Mucosa of rectum (tissue), 2 donors: Measurements from ENCODE around the gene C10orf105.

Source experiments
- H3K27ac ChIP-seq, 2 donors: one replicate each; pipeline ENCODE4 v1.7.0; 2013; ENCODE audit warnings: inconsistent platforms in 2 of 2, low read depth in 2 of 2, low read length in 2 of 2
- H3K27me3 ChIP-seq, 2 donors: one replicate each; pipeline ENCODE4 v1.7.0; 2013; ENCODE audit warnings: low read length in 2 of 2; ENCODE audit not compliant: control insufficient read depth in 2 of 2, insufficient read depth in 2 of 2
- H3K36me3 ChIP-seq, 2 donors: one replicate each; pipeline ENCODE4 v1.7.0; 2013; ENCODE audit warnings: low read length in 2 of 2; ENCODE audit not compliant: control insufficient read depth in 2 of 2, insufficient read depth in 2 of 2
- H3K4me1 ChIP-seq, 2 donors: one replicate each; pipeline ENCODE4 v1.7.0; 2013; ENCODE audit warnings: low read length in 2 of 2, mild to moderate bottlenecking in 1 of 2; ENCODE audit not compliant: control insufficient read depth in 2 of 2, insufficient read depth in 2 of 2
- H3K4me3 ChIP-seq, 2 donors: one replicate each; pipeline ENCODE4 v1.7.0; 2013; ENCODE audit warnings: low read length in 2 of 2
- H3K9ac ChIP-seq, 2 donors: one replicate each; pipeline ENCODE4 v1.7.0; 2013; ENCODE audit warnings: low read length in 2 of 2, low read depth in 1 of 2, mild to moderate bottlenecking in 1 of 2
- H3K9me3 ChIP-seq, 2 donors: one replicate each; pipeline ENCODE4 v1.7.0; 2013; ENCODE audit warnings: low read length in 2 of 2; ENCODE audit not compliant: control insufficient read depth in 2 of 2
- donor health status: healthy.
- donor health status: Normal muscosa, but diverticular disease.

The C10orf105 gene

DNA sequence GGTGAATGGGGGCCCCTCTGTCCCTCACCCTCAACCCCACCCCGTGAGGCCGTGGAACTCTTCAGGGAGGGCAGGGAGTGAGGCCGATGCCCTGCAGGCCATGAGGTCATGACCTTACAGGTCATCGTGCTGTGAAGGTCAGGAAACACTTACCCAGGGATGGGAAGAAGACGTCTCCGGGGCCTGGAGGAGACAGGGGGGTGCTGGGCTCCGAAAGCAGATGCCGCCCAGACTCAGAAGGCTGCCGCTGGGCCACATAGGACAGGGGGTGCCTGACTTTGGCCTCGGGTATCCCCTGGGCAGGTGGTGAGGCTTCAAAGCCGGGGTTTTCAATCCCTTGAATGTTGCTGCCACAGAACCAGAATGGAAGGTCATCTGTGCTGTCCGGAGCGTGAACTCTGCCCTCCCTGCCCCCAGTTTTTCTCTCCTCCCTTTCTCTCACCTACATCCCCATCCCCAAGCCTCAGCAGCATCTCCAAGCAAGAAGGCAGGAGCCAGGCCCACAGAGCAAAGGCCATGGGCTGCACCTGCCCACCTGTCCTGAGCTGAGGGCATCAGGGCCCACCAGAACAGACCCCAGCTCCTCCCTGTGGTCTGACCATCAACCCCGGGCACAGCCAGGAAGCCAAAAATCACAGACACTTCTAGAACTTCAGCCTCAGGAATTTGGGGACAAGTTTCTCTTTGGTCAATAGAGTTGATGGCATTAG is 32.1 kb upstream of the C10orf105 start:
- H3K9me3 ChIP-seq = no peaks in the 10 kb centered on the region
- no peak overlapping the region for H3K9ac ChIP-seq
- H3K27ac ChIP-seq = peak overlapping the region in 1 of 2 donors; percentile 75
- H3K4me1 ChIP-seq = peaks cover 65% of the 10 kb centered on the region in 2 donors
- H3K36me3 ChIP-seq = peaks cover 21 to 30% of the 10 kb centered on the region in 2 donors
- no peaks in the 10 kb centered on the region for H3K27me3 ChIP-seq
- no peak overlapping the region for H3K4me3 ChIP-seq

DNA sequence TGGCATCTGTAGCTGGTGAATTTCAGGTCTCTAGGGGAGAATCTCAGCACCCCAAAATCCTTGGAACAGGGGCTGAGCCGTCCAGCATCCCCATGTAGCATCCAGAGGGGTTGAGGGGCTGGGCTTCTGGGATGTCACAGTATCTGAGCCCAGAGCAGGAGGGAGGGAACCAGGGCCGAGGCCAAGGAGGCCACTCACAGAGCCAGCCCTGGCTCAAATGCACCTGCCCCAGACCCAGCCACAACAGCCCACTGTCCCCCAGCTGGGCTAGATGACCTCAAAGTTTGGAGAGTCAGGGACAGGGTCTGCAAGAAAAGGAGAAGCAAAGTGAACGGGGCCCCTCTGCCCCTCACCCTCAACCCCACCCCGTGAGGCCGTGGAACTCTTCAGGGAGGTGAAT is 31.4 kb upstream of the C10orf105 start:
- H3K4me3 ChIP-seq = no peak overlapping the region
- no peak overlapping the region for H3K9ac ChIP-seq
- H3K36me3 ChIP-seq = peaks cover 21 to 30% of the 10 kb centered on the region in 2 donors
- no peaks in the 10 kb centered on the region for H3K9me3 ChIP-seq
- no peaks in the 10 kb centered on the region for H3K27me3 ChIP-seq
- peak overlapping the region; percentile 18 to 92 for H3K27ac ChIP-seq
- H3K4me1 ChIP-seq = peaks cover 71 to 72% of the 10 kb centered on the region in 2 donors

DNA sequence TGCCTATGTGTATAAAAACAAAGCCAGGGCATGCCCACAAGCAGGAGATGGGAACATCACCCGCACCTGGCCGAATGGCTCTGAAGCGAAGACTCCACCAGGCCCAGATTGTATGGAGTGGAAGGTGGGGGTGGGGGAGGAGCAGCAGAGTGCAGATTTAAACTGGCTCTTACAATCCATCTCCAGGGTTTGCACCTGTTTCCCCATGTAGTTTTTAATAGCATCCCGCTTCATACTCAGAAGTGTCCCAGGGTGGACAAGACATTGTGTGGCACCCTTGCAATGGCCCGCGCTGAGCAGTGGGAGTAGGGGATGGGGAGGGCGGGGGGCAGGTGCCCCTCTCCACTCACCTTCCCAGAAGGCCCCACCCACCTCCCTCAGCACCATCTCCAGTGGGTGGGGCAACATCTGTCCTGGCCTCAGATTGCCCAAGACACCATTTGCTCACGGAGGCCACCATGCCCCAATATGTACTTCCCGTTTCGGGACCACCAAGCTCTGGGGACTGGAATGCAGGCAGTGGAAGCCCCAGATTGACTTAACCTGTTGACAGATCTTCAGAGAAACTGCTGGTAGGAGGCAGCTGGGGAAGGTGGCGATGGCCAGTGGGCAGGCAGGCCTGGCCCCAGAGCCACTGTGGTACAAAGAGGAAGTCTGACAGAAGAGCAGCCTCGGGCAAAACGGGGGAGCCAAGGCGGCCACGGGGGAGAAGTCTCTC is 30.7 kb upstream of the C10orf105 start:
- Histone ChIP-seq H3K9me3 (no peaks in the 10 kb centered on the region), H3K27me3 (no peaks in the 10 kb centered on the region), H3K27ac (peak overlapping the region; percentile 88 to 92), H3K9ac (peak overlapping the region; percentile 6 to 44), H3K36me3 (peaks cover 21 to 30% of the 10 kb centered on the region in 2 donors), H3K4me3 (no peak overlapping the region), H3K4me1 (peaks cover 73 to 78% of the 10 kb centered on the region in 2 donors)

DNA sequence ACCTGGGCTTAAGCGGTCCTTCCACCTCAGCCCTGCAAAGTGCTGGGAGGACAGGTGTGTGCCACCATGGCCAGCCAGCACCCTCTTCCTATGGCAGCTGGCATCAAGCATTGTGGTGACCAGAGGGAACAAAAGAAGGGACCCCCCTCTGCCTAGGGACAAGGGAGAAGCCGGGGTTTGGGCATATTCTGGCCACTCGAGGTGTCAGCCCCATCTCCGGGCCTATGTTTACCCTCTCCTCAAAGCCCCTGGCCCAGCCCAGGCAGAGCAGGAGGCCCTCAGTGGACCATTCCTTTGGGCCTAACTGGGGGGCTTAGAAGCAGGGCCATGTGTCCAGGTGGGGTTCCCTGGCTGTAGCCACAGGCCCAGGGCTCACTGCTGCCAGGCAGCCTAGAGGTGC is 29.8 kb upstream of the C10orf105 start:
- Histone ChIP-seq H3K9me3 (no peaks in the 10 kb centered on the region), H3K27me3 (no peaks in the 10 kb centered on the region), H3K4me1 (peaks cover 65 to 79% of the 10 kb centered on the region in 2 donors), H3K9ac (peak overlapping the region; percentile 27 to 44), H3K36me3 (peaks cover 14 to 27% of the 10 kb centered on the region in 2 donors), H3K4me3 (no peak overlapping the region), H3K27ac (peak overlapping the region; percentile 88 to 92)

DNA sequence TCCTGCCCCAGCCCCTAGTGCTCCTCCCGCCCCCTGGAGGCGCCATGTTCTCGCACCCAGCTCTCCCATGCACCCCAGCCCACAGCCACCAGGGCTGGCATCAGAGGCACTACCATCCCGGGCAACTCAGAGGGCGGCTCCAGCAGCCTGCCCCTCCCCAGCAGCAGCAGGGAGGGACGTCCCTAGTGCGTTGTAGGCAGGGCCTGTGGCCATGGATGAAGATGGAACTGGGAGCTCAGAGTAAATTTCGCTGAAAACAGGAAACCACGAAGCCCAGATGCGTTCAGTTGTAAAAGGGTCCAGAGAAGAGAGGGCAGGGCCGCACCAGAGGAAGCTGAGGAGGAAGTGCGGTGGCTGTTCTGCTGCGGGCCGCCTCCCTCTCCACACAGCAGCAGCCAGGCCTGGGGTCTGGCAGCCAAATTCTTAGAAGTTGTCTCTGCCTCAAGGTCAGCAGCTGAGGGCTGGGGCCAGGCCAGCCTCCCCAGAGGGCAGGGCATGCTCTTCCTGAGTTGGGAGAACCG is 29.2 kb upstream of the C10orf105 start:
- peaks cover 14 to 27% of the 10 kb centered on the region in 2 donors for H3K36me3 ChIP-seq
- H3K4me1 ChIP-seq = peaks cover 60 to 75% of the 10 kb centered on the region in 2 donors
- H3K9me3 ChIP-seq = no peaks in the 10 kb centered on the region
- H3K4me3 ChIP-seq = no peak overlapping the region
- peak overlapping the region; percentile 88 to 92 for H3K27ac ChIP-seq
- H3K9ac ChIP-seq = peak overlapping the region; percentile 35 to 44
- H3K27me3 ChIP-seq = no peaks in the 10 kb centered on the region

DNA sequence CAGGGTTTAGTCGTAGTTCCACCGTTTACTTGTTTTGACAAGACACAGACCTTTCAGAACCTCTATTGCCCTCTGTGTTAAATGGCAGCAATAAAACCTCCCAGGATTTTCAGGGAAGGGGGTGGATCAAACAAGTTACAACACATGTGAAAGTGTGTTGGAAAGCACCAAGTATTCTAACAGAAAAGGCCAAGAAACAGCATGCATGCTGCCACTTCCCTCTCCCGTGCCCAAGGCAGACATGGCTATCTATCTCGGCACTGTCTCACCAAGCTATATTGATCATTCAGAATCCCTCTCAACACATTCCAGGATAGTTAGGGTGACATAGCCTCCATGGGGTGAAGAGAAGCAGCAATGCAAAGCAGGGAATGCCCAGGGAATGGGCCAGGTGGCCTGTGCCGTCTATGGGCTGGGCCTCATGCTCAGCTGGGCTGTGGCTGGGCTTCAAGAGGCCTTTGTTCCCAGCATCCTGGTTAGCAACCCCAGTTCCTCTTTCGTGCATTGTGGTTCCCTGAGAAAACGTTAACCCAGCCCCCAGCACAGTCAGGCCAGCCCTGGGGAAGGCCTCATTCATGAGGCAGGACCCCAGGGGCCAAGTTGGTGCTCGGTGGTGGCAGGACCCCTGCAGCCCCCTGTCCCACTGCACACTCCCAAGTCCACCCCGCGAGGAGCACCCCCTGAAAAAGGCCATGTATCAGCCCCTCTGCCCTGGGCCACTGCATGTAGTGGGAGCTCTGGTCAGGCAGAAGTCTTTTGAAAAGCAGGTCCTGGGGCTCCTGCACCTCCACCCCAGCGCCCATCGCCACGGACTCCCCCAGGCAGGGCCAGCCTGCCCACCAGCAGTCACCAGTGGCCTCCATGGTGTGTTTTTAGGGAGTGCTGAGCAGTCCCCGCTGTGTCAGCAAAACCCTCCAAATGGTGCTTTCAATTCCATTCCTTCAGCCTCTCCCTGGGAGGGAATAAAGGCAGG is 28.3 kb upstream of the C10orf105 start:
- Histone ChIP-seq H3K9me3 (no peaks in the 10 kb centered on the region), H3K36me3 (peaks cover 13 to 26% of the 10 kb centered on the region in 2 donors), H3K27ac (peak overlapping the region; percentile 88 to 92), H3K9ac (peak overlapping the region; percentile 35 to 44), H3K4me1 (peaks cover 51 to 67% of the 10 kb centered on the region in 2 donors), H3K27me3 (no peaks in the 10 kb centered on the region), H3K4me3 (peak overlapping the region in 1 of 2 donors; percentile 1)

DNA sequence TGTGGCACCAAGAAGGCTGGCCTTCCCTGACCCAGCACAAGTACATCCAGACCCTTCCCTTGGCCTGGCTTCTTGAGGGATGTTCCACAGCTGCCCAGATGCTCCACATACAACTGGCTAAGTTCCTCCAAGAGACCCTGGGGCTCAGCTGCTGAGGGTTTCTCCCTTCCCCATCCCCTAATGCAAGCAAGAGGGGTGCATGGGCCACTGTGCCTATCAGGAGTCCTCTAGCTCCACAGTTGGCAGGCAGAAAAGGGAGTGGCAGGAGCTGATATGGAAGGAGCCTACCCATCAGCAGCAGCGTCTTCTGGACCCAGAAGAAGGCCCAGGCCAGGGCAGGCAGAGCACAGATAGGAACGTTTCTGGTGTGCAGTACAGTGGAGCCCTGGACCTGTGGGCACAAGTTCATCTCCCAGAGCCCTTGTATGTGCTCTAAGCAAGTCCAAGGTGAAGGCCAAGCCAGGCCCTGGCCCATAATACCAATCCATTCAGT is 27.5 kb upstream of the C10orf105 start:
- Histone ChIP-seq H3K4me3 (peak overlapping the region in 1 of 2 donors; percentile 14), H3K27me3 (no peaks in the 10 kb centered on the region), H3K9me3 (no peaks in the 10 kb centered on the region), H3K4me1 (peaks cover 45 to 59% of the 10 kb centered on the region in 2 donors), H3K27ac (peak overlapping the region; percentile 88 to 92), H3K36me3 (peaks cover 7 to 19% of the 10 kb centered on the region in 2 donors), H3K9ac (peak overlapping the region; percentile 32 to 66)

DNA sequence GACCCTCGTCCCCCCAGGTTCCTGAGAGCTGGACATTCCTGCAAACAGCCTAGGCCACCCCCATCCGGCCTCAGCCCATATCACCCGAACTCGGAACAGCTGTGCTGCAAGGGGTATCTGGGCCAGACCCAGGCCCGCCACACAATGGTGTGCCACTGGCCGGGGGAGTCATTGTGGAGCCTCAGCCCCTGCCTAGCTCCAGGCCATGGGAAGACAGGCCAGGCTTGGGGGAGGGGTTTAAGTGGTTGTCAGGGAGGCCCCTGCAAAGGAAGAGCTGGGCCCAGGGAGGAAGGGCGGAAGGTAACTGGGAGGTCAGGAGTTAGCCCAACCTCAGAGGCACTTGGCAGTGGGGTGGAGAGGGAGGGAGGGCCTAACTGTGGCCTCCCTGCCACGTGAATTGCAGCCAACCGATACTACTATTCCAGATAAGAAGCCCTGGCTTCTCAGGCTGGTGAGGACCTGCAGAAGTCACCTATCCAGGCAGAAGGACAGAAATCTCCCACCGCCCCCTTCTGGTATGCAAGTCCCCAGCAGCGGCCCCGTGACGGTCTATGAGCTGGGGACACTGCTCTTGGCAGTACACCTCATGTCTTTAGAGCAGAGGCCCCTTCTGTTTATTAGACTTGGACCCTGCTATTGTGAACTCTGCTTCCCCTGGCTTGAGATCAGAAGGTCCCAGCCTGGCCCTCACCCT is 26.9 kb upstream of the C10orf105 start:
- peak overlapping the region; percentile 88 to 92 for H3K27ac ChIP-seq
- no peaks in the 10 kb centered on the region for H3K27me3 ChIP-seq
- H3K9ac ChIP-seq = peak overlapping the region; percentile 32 to 66
- H3K9me3 ChIP-seq = no peaks in the 10 kb centered on the region
- peak overlapping the region in 1 of 2 donors; percentile 14 for H3K4me3 ChIP-seq
- peaks cover 6 to 13% of the 10 kb centered on the region in 2 donors for H3K36me3 ChIP-seq
- H3K4me1 ChIP-seq = peaks cover 45 to 53% of the 10 kb centered on the region in 2 donors

DNA sequence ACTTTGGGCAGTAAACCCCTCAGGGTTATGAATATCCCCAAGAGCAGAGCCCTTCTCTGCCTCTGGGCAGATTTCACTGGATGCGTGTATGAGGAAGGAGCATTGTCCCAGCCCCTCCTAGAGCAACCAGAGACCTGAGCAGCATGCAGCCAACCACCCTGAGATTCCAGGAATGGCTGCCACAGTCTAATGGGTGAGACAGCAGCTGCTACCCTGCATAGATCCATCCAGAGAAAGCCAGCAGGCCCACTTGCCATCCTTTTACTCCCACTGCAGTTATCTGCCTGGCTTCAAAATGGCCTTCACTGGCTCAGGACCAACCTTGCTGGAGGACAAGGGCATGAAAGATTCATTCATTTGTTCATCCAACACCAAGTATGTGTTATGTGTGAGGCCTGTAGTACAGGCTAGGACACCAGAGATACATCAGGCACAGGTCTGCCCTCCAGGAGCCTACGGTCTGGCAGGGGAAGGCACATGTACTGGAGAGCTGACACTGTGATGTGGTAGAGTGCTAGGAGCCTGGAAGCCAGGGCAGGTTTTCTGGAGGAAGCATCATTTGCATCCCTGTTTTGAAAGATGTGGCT is 26.2 kb upstream of the C10orf105 start:
- Histone ChIP-seq H3K27me3 (no peaks in the 10 kb centered on the region), H3K36me3 (peaks cover 3 to 12% of the 10 kb centered on the region in 2 donors), H3K4me3 (no peak overlapping the region), H3K9me3 (no peaks in the 10 kb centered on the region), H3K4me1 (peaks cover 45 to 53% of the 10 kb centered on the region in 2 donors), H3K27ac (peak overlapping the region; percentile 88 to 92), H3K9ac (peak overlapping the region; percentile 2 to 32)
